Endothelial cell of umbilical vein (primary cell): ENCODE results near the gene XYLB. TPM values are rescaled to one million over a fixed set of nuclear protein-coding genes. Genes with fewer than 3 reads are reported as not detected.

Source experiments
- polyA plus RNA-seq, 4 experiments: library from polyadenylated mRNA; depleted of rRNA in 3 of 4; stranded (reverse) in 3 of 4; unstranded in 1 of 4; fragments of >200 nt; gene quantifications; 2 replicates each; pipeline versions ENCODE4 v1.2.1 to v1.2.3, GENCODE V29; 2011 to 2012; ENCODE audit warnings: missing spikeins in 1 of 4
- small RNA-seq: library from RNA; depleted of rRNA; stranded (forward); fragments of <200 nt; gene quantifications from one replicate; pipeline ENCODE3, GENCODE V24; 2012; ENCODE audit warnings: low replicate concordance, low read depth; ENCODE audit not compliant: insufficient read depth, insufficient read length
- total RNA-seq: library from RNA; stranded (reverse); gene quantifications from 2 replicates; pipeline ENCODE4 v1.2.3, GENCODE V29; 2021

XYLB gene
- total and polyA plus RNA-seq, 2 donors (not counting 3 experiments of a cell fraction or from before 2014, with no cell fraction given) = 3.7 to 4.3 TPM

Small RNA genes lying within 50 kb of the gene (small RNA-seq; reads per million reads assigned to genes)
- gene RNU6-235P = not detected

Other genes starting within 250 kb of the XYLB start
- gene ACAA1, start 209.7 kb upstream of the XYLB start, total RNA-seq = 46.9 and 52.1 TPM in 2 replicates
- 46.4 and 53.8 TPM in 2 replicates for gene ACAA1, start 209.7 kb upstream of the XYLB start, polyA plus RNA-seq
- 32.7 and 35.1 TPM in 2 replicates for gene MYD88, start 208.1 kb upstream of the XYLB start, total RNA-seq
- gene MYD88, start 208.1 kb upstream of the XYLB start, polyA plus RNA-seq = 48.9 and 55.0 TPM in 2 replicates
- gene OXSR1, start 181.2 kb upstream of the XYLB start, total RNA-seq = 32.9 and 34.3 TPM in 2 replicates
- 12.7 and 15.1 TPM in 2 replicates for gene OXSR1, start 181.2 kb upstream of the XYLB start, polyA plus RNA-seq
- gene SLC22A13, start 81.0 kb upstream of the XYLB start, total RNA-seq = 0.44 and 0.53 TPM in 2 replicates
- 0.11 and 0.13 TPM in 2 replicates for gene SLC22A13, start 81.0 kb upstream of the XYLB start, polyA plus RNA-seq
- not detected in 2 replicates for gene SLC22A14, start 64.5 kb upstream of the XYLB start, total RNA-seq
- gene SLC22A14, start 64.5 kb upstream of the XYLB start, polyA plus RNA-seq = 0.10 TPM in 1 of 2 replicates, not detected in the other
- gene ACVR2B, start 107.1 kb downstream of the XYLB start, total RNA-seq = 4.9 and 5.6 TPM in 2 replicates
- gene ACVR2B, start 107.1 kb downstream of the XYLB start, polyA plus RNA-seq = 1.6 and 2.0 TPM in 2 replicates
- 21.8 and 21.9 TPM in 2 replicates for gene EXOG, start 149.6 kb downstream of the XYLB start, total RNA-seq
- 8.5 and 10.8 TPM in 2 replicates for gene EXOG, start 149.6 kb downstream of the XYLB start, polyA plus RNA-seq